GM19099 (cell line): ENCODE data around the gene CELA3A.
"Not testable (repeated sequence)": the region's sequence is repeated elsewhere in the genome, so short reads cannot be mapped to it uniquely, and the experiment has no call there.

Experiments used
- POLR2A ChIP-seq: IDR thresholded peaks from 3 replicates; pipeline ENCODE4 v1.6.1; 2011; ENCODE audit warnings: low read depth; ENCODE audit not compliant: insufficient read length; ENCODE audit errors: extremely low read depth

The CELA3A gene, protein sequence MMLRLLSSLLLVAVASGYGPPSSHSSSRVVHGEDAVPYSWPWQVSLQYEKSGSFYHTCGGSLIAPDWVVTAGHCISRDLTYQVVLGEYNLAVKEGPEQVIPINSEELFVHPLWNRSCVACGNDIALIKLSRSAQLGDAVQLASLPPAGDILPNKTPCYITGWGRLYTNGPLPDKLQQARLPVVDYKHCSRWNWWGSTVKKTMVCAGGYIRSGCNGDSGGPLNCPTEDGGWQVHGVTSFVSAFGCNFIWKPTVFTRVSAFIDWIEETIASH

DNA sequence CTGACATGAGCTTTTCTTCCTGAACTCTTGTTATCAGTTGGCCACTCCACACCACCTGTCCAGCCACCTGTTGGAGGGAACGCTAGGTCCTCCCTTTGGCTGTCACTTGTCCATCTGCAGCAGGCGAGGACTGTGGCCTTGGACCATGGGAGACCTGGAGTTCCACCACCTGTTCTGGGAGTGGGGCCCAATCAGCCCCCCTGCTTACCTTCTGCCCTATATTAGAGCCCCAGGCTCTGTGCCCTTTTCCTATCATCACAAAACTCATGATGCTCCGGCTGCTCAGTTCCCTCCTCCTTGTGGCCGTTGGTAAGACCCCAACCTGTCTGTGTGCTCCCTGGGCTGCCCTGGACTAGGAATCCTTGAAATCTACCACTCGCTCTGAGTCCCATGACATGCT, at the start of gene CELA3A:
TSS of gene CELA3A (plus strand) at position 249 of the 400 bp plus-strand sequence. CDS start at position 267, 18 bp downstream.
- no peak for TF ChIP-seq POLR2A

DNA sequence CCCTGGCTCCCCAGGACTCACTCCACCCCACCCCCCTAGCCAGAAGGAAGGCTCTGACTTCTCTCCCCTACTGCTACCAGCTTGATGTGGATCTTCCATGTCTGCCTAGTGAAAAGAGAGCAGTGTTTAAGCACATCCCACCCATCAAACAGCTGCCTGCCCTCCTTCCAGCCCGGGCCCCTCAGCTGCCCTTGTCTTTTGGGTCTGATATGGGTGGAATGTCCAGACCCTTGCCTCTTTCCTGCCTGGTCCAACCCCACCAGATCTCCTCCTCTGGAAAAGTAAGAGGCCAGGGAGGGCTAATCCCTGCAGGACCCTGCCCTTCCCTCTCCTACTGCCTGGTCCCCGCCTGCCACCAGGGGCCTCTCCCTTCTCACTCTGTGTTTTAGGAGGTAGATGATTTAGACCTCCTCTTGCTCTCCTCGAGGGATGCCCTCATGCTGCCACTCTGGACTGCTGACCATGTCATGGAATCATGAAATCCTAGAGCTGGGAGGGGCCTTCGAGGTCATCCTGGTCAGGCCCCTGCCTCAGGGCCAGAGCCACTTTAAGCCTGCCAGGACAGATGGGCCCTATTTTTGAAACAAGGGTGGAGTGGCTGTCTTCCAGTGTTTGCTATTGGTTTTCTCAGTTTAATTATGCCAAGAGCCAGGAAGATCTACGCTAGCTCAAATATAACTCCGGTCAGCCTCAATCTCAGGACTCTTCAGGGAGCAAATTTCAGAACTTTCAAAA, 48.5 kb upstream of the CELA3A start:
- no peak for TF ChIP-seq POLR2A

DNA sequence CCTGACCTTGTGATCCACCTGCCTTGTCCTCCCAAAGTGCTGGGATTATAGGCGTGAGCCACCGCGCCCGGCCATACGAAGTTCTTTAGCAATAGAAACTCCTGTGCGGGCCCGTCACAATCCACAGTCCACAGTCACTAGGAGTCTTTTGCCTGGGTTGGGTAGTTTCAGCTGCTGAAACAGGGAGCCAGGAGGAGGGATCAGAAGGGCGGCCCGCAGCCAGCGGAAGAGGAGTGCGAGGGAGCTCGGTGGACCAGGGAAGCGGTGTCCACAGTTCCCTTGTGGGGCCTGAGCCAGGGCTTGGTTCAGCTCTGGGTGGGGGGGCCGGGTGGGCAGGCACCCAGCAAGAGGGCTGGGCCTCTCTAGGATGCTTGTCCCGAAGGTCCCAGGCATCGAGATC, 46.4 kb upstream of the CELA3A start:
- TF ChIP-seq POLR2A, result no peak

DNA sequence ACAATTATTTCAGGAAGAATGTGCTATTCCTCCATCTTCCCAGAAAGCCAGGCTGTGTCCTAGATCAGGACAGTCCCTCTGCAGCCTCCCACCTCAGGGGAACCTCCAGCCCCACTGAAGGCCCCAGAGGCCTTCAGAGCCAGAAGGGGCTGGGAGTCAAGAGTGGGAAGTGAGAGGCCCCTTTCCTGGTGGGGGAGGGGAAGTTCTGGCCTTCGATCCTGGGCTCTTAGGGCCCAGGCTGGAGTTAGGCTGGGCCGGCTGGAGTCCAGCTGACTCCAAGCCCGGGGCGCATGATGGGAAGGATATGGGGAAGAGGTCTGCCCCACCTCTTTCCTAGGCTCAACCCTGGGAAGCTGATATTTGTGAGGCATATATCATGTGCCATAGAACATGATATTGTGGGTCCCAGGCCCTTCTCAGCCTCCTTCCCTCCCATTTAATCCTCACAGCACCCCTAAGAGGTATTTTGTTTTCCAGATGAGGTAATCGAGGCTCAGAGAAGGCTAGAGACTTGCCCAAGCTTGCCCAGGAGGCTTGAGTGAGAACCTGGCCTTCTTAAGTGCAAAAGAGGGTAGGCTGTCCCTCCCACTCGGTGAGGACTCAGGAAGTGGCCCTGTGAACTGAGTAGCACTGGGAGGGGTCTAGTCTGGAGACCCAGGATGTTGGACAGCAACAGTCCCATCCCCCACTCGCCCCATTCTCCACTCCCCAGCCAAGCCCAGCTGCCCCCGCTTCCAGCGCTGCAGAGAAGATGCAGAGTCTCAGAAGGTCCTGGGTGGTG, 45.8 kb upstream of the CELA3A start:
- no peak for TF ChIP-seq POLR2A

DNA sequence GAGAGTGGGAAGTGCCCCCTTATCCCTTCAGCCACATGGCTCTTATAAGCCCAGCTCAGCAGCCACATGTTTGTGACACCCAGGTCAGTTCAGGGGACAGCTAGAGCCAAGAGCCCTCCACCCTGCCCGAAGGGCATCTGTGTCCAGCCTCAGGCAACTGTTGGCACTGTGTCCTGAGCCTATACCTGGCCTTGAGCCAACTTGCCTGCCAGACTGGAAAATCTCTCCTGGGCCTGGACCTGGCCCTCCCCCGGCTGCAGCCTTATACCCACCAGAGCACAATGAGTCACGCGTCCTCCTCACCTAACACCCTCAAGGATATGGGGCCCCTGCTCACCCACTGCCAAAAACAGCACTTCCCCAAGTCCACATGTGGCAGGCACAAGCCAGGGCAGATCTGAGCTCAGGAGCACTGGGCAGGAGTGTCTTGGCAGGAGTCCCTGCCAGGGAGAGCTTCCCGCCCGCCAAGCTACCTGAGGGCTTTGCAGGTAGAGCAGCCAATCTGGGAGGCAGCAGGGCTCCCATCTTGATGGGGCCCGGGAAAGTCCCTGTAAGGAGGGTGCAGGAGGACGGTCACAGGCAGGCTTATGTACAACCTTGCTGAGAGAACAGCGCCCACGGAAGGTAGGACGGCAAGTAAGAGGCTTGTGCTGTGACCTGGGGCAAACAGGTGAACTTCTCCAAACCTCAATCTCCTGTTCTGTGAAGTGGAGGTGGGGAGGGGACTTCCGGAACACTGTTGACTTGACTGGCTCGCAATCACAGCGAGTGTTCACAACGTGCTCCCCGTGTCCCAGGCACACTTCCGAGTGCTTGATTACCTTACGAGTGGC, 44.5 kb upstream of the CELA3A start:
- no peak for TF ChIP-seq POLR2A

DNA sequence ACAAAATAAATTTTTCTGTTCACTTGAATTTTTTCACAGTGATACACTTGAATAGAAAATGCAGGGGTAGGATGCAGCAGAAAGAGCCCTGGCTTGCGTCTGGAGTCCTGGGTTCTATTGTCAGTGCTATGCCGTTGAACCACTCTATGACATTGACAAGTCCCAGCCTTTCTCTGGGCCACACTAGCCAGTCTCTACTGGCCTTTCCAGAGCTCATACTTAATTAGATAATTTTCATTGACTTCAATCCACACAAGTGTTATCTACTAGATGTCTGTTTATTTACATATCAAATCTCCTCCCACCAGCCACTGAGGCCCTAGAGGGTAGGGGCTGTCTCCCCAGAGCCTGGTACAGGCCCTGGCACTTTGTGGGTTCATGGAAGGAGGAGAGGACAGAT, 40.1 kb upstream of the CELA3A start:
- no peak for TF ChIP-seq POLR2A

DNA sequence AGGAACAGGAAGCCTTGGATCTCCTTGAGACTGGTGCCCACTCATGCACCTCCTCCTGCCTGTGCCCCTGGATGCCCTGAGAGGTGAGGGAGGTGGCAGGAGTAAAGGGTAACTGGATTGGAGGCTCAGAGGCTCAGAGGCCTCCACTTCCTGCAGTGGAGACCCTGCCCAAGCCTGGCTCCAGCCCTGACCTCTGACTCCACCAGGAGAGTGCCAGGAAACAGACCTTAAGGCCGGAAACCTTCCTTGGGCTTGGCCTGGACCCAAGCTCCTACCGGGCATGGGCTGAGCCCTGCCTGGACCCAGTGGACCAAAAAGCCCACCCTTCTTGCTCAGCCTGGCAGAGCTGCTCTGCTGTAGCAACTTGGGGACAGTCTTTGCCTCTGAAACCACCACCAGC, 39.7 kb upstream of the CELA3A start:
- TF ChIP-seq POLR2A, result no peak

DNA sequence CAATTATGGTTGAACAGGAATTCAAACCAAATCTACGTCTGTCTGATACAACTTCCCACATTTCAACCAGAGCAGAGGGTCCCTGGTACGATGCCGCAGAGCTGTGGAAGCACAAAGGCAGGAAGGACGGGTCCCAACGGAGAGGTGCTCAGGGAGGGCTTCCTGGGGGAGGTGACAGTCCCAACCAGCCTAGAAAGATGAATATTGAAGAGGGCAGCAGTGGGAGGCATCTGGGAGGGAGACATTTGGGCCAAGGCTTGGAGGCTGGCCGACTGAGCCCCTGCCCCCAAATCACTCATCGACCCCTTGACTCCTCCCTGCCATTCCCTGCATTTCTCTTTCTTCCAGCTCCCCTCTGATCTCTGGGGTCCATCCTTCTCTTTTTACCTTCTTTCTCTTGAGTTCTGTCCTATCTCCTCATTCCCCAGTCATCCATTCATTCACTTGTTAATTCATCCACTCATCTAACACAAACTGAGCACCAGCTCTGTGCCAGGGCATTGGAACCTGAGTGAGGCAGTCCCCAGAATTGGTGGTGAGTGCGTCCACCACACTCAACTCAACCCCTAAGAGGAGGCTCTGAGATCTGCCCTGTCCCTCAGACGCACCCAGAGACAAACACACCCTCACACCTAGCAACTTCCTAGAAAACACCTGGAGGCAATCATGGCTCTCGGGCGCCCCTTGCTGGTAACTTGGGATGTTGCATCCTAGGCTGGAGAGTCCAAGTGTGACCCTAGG, 37.8 kb upstream of the CELA3A start:
- TF ChIP-seq POLR2A, result no peak

DNA sequence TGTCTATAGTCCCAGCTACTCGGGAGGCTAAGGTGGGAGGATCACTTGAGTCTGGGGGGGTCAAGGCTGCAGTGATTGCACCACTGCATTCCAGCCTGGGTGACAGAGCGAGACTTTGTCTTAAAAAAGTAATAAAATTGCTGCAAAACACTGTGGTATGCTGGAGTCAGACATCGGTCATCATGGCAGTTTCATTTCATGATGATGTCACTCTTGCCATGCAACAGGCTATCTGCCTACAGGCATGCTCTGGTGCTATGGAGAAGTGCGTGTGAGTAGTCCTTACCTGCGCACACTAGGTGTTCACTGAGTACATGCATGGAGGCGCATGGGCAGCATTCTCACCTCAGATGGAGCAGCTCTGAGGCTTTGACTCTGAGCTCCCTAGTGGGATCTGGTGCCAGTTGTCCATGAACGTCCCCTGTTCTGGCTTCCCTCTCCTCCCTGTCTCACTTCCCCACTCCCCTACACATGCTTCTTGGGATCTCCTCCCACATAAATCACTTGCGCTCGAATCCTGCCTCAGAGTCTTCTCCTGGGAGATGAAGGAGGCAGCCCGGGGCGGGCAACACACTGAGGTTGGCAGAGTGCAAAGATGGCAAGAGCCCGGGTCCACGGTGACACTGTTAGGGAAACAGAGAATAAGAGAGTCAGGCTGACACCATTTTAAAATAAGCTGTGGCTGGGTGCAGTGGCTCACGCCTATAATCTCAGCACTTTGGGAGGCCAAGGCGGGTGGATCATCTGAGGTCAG, 35.0 kb upstream of the CELA3A start:
- no peak for TF ChIP-seq POLR2A

DNA sequence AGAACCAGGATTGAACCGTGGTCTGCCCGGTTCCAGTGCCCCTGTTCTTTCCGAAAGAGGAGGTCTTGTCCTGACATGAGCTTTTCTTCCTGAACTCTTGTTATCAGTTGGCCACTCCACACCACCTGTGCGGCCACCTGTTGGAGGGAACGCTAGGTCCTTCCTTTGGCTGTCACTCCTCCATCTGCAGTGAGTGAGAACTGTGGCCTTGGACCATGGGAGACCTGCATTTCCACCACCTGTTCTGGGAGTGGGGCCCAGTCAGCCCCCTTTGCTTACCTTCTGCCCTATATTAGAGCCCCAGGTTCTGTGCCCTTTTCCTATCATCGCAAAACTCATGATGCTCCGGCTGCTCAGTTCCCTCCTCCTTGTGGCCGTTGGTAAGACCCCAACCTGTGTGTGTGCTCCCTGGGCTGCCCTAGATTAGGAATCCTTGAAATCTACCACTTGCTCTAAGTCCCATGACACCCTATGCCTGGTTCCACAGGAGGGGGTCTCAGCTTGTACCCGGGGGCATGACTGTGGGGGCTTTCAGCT, 24.7 kb upstream of the CELA3A start, which contains the start of gene CELA3B:
TSS of gene CELA3B (plus strand) at position 320 of the 537 bp plus-strand sequence. CDS start at position 338, 18 bp downstream.
- TF ChIP-seq POLR2A, result not testable (repeated sequence)

DNA sequence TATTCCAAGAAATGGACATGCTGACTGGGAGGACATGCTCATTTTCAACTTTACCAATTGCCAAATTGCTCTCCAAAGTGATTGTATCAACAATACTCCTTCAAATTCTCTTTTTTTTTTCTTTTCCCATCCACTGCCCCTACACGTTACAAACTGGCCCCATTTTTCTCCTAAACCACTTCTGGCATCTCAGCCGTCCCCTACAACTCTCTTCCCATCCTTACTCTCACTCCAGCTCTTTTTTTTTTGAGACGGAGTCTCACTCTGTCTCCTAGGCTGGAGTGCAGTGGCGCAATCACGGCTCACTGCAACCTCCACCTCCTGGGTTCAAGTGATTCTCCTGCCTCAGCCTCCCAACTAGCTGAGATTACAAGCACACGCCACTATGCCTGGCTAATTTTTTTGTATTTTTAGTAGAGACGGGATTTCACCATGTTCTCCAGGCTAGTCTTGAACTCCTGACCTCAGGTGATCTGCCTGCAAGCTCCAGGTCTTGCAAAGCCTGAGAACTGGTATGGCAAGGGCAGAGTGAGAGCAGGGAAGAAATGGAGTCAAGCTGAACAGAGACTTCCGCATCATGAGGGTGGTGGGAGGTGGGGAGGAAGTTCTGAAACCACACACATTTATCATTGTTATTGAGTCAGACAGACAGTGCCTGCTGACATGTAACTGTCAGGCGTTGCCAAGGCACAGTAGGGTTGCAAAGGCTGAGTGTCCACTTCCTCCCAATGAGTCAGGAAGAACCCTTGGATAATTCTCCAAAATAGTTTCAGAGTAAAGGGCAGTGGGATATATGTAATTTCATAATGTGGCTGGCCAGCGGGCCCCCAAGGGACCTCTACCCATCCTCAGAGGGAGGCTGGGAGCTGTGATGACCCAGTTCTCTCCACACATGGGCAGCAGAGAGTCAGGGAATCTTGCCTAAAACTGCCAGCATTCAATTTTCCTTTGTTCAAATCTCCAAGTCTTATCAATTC, 17.4 kb downstream of the CELA3A start:
- TF ChIP-seq POLR2A, result peak; percentile 41

DNA sequence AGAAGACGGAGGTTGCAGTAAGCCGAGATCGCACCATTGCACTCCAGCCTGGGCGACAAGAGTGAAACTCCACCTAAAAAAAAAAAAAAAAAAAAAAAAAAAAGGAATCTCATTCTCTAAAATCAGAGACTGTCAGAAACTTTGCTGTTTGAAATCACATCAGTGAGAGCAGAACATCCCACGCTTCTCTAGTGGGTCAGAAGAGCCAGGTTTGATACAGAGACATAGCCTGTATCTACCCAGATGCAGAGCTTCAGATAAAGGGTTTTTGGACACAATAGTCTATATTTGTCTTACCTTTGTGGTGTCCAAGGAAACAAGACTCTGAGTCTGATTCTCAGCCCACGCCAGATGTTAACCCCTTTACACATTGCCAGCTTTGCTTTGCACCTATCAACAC, 19.6 kb downstream of the CELA3A start:
- TF ChIP-seq POLR2A, result no peak
